Hematopoietic multipotent progenitor cell (in vitro differentiated cells): ENCODE results near the gene GALNT5. TPM values are rescaled to one million over a fixed set of nuclear protein-coding genes. Genes with fewer than 3 reads are reported as not detected.

ENCODE experiments used
- DNase-seq, 3 donors: peaks; one replicate each; pipeline ENCODE4 v3.0.0-alpha.2; 2011 to 2015; ENCODE audit warnings: low read depth in 2 of 3, low spot score in 2 of 3
- total RNA-seq: library from RNA; depleted of rRNA; stranded (reverse); fragments of >200 nt; gene quantifications from one replicate; pipeline ENCODE4 v1.2.3, GENCODE V29; 2012

The GALNT5 gene
- total RNA-seq, 1 donor = 0.27 TPM

DNA sequence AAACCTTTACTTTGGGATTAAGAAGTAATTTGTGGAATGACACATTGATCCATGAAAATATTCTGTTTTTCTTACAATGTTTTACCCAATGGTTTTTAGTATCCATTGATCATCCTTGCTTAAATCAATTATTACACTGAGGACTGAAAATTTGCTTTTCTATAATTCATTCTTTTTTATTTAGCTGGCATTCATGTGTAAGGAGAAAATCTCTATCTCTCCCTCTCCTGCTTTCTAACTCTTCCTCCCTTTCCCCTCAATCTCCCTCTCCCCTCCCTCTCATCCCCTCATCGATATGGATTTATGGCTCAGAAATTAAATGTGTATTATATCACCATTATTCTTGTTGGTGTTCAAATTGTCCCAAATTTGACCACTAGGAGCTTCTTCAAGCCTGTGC, 29.7 kb downstream of the GALNT5 start:
- no peak for DNase-seq

DNA sequence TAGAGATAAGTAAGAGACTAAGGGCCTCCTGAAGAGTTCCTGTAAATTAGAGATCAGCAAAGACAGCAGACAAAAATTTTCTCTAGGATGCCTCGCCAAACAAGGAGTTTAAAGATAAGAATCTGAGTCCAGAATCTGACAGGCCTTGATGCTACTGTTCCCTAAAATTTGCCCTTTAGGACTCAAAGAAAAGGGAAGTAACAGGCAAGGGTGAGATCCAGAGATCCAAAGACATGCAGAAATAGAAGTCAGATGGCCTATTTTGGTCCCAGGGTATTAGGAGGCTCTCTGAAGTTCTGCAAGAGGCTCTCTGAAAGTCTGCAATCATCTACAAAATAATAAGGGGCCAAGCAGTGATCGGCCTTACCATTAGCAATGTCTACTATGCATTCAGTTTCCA, 33.0 kb downstream of the GALNT5 start:
- no peak for DNase-seq

DNA sequence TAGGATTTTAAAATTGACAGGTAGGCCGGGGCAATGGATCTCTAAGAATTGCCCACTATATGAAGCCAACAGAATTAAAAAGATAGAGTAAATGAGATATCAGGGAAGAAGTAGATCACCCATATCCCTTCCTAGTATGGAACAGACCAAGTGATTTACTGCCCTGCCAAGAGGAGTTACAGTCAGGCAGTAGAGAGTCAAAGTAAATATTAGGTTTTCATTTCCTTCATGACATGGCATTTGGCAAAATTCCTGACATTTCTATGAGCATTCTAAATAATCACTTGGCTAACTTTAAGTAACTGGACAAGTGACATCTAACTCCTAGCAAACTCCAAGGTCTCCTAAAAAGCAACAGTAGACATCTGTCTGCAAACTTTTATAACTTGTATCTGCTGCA, 33.5 kb downstream of the GALNT5 start:
- DNase-seq = no peak

DNA sequence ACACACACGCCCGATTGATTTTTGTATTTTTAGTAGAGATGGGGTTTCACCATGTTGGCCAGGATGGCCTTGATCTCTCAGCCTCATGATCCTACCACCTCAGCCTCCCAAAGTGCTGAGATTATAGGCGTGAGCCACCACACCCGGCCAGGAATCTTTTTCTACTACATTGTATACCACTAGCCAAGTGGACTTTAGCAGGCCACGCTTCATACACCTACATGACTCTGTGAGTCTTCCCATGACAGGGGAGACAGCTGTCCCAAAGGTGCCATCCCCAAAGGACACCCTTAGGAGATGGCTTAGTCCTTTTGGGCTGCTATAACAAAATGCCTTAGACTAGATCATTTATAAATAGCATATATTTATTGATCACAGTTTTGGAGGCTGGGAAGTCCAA, 35.3 kb downstream of the GALNT5 start:
- DNase-seq = no peak

DNA sequence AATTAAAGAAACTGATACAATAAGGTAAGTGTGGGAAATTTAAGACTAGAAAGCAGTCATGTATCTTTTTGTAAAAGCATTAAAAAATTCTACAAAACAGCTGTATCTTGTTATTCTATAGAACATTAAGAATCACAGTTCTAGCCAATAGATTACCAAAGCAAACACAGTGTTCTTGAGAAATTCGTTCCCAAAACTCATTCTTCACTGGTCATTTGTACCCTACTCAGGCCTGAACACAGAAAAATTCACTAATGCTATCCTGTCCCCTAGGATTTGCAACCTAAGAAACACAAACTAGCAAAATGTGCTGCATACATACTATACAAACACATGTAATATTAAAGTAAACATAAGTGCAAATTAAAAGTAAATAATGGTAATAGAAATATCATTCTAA, 39.0 kb downstream of the GALNT5 start:
- no peak for DNase-seq

DNA sequence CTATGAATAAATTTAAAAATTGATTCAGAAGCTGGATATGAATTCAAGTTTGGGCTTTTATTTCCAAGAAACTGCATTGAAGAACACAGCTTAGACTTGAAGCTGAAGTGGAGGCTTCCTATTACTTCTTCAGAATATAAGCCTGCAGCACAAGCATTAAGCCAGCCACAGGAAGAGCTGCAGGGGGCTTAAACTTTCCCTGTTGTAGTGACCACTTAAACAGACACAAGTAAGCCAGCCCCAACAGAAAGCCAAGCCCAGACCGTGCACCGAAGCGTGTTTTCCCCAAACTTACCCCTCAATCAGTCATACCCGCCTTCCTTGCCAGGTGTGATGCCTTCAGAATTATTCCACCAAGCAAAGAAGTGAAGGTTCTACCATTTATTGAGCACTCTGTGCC, 39.5 kb downstream of the GALNT5 start:
- DNase-seq = no peak

DNA sequence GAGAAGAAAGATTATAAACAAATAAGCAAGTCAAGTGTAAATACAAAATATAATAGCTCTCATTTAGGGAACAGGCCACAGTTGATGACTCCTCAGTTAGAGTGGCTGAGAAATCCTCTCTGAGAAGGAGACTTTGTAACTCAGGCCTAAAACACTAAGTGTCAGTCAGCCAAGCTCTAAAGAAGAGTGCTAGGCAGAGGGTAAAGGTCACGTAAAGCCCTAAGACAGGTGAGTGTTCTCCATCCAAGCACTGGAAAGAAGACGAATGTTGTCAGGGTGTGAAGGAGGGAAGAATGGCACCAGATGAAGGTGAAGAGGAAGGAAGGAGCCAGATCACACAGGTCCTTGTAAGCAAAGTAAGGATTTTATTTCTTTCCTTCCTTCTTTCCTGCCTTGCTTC, 43.8 kb downstream of the GALNT5 start:
- no peak for DNase-seq

DNA sequence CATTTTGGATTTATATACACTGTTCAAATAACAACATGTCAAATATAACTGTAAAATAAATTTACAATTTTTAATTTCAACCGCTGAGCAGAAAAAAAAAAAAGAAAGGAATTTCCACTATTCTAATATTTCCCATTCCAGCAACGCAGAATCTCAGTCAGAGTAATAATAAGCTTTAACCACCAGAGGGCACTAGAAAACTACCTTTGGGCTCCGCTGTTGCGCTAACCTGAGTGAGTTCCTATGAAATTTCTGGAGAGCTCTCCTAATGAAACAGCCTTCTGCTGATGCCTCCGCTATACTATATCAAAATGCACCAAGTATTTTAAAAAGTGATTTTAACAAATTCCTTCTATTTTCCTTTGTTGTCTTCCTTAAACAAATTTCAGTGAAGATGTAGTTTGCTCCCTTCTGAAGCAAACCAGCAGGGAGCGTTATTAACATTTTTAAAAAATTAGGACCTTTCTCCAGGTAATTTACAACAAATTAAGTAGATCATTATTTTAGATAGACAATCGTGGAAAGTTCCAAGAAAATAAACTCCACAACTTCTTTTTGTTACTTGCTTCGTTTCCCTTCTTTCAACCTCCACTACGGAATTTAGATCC, 45.1 kb downstream of the GALNT5 start:
- peak; percentile 25 to 75 (median 40) for DNase-seq

DNA sequence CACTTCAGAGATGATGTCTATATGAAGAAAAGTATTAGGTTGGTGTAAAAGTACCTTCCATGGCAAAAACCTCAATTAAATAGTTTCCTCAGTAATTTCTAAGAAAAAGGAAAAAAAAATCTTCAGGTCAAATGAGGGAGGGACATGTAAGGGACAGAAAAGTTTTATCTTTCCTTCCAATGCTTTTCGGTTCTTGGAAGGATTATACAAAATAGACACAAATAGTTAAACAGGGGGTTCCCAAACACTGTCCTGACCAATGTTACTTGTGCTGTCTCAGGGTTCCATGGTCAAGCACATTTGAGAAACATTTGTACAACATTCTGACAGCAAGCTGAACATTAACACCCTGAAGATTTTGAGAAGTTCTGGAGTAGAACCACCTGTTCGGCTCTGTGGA, 46.1 kb downstream of the GALNT5 start:
- DNase-seq = no peak

DNA sequence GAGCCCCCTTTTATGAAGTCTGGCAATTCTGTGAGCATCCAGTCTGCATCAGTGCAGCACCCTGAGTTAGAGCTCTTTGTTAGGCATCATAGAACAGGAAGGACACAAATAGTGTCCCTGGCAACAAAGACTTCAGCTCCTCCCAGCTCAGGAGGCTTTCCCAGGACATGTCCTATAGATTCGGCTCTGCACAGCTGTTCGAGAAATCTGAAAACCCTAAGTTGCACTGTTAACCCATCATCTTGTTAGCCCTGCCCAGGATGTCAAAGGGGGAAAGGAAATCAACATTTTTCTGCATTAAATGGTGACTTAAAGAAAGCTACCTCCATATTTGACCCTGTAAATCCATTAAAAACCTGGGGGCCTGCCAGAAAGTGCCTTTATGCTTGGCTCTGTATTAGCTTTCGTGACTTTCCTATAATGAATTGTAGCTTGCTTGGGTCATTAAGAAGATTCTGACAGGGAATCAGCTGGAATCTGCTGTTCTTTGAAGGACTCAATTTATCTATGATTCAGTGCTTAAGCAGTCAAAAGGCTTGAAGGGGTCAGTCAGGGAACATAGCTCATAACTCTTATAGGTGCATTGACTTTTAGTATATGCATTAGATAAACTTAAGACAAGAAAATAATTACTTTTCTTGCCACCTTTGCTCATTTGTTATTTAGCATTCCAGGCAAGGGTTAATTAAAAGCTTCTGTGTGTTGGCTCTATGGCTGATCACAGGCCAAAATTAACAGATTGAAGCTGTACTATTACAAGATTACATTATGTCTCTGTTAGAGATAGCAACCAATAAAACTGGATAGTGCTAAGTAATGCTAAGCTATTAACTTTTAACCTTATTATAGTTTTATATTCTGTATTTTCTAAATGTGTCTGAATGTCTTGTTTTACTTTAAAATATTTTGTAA, 47.6 kb downstream of the GALNT5 start:
- DNase-seq = no peak

DNA sequence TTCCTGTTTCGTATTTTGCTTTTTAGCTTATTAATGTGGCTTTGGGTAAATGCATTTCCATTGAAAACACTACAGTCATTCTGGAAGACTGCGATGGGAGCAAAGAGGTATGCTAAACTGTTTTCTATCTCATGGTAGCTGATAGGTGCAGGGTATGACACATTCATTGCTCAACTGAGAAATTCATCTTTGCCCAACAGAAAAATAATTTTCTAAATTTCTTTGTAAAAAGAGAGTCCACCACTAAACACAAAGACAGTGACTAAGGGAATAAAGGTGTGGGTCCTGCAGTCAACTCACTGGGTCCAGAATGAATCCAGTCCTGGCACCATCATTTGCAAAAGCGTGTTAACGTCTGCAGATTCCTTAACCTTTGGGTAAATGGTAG, 48.2 kb downstream of the GALNT5 start:
- no peak for DNase-seq

DNA sequence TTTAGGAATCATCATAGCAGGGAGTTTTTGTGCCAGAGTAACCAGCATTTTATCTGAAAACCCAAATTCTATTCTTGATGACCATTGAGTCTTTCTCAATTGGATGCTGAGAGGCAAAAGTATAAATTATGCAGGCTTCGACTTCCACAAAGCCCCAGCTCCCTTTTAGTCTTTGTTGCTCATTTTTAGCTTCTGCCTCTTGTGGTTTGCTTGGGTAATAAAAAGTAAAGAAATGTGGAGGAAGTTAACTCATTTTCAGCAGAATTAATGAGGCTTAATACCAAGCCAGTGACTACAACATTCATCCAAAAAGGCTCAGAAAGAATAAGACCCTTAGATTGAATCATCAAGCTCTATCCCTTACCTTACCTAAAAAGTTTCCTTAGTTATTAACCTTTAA, 49.5 kb downstream of the GALNT5 start:
- peak in 2 of 3 donors; percentile 16 to 63 for DNase-seq

DNA sequence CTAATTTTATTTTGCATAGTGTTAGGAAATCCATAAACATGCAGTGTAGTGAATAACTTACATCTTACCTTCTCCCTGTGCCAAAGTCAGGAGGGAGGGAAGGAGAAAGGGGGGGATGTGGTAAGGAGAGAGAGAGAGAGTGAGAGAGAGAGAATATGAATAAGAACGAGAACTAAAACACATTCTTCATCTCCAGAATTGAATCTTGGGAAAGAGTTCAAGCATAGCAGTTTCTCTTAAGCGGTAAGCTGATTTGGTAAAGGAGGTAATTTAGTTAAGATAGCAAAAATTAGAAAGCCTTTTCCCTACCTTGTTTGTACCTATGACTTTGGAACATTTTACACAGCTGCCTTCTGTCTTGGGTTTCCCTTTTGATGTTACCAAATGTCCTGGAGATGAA, 52.4 kb downstream of the GALNT5 start:
- no peak for DNase-seq

DNA sequence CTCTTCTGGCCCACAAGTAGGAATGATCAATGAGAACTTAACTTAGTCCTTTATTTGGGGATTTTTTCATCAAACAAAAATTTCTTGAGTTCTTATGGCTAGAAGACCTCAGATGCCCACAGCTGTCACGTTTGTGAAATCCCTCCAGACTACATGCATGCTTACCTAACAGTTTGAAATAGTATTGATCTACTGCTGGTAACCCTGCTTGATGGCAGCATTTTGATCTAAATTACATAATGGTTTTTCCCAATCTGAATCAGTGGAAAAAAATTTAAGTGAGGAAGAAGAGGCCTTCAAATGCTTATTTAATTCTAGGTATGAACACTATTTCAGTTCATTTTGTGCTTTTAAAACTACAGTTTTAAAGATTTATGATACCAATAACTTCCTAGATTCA, 54.2 kb downstream of the GALNT5 start:
- no peak for DNase-seq

DNA sequence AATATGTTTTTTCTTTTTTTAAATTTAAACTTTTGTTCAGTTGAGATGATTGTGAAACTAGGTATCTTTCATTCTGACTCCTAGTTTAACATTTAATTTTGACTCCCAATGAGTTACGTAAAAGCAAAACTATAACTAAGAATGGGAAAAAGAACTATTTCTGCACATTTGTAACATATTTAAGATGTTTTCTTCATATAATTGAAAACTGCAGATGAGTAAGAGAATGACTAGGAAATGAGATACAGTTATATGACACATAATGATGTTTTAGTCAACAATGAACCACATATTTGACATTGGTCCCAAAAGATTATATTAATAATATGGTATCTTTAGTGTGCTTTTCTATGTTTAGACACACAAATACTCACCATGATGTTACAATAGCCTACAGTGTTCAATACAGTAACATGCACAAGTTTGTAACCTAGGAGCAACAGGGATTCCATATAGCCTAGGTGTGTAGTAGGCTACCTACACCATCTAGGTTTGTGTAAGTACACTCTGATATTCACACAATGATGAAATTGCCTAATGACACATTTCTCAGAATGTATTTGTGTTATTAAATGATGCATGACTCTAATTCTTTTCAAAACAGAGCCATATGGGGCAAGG, 55.5 kb downstream of the GALNT5 start:
- no peak for DNase-seq

DNA sequence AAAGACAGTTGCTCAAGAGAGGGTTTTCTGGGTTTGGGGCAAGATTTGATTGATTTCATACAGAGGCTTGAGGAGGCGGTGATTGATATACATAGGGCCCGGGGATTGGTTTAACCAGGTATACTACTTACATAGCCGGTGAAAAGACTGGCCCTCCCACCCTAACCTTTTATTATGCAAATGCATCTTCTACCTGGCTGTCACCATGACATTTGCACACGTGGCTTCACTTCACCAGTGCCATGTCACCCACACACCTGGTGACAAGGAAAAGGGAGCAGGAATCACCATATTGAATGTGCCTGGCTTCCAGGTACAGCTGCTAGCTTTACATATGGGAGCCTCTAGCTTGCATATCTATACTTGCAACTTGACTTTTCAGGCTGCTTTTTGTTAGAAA, 58.4 kb downstream of the GALNT5 start:
- DNase-seq = no peak

DNA sequence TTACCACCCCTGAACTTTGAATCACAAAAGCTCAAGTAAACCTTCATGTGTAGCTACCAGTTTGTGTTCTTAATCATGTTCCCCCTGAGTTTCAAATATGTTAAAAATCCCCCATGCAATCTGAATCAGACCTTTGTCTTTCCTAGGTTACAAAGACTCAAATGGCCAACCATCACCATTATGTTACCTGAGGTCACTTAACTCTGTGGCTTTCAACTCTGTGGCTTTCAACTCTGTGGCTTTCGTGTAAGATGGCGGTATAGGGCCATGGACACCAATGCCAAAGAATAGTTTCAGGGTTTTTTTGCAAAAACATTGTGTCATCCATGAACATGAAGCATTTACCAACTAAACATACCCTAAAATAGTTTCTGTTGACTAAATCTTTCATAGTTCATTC, 61.4 kb downstream of the GALNT5 start:
- no peak for DNase-seq

DNA sequence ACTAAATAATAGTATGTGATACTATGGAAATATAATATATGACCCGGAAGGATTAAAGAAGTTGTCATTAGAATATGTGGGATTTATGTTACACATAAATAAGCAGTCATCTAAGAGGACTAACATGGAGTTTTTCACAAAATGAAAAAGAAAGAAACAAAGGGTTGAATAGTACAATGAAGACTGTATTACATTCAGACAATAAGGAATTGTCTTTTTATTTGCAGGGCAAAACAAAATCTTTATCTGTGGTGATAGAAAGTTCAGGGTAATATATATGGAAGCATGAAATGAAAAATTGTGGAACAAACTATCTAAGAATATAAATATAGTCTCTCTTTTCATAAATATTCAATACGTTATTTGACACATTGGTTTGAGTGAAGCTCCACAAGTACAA, 62.3 kb downstream of the GALNT5 start:
- DNase-seq = no peak

DNA sequence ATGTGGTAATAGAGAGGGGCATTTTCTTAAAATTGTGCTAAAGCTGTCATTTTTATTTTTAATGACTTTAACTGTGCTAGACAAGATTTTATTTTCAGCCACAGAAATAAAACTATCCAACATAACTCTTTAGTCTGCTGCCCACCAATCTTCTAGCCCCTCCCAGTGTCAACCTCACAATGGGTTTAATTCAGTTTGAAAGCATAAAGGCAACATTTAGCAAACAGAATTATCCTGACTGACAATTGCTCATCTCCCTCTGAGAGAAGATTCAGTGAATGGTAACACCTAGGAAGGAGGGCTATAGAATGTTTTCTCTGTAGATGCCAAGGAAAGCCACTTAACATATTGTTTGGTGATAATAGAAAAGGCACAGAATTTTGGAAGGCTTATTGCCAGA, 62.9 kb downstream of the GALNT5 start:
- no peak for DNase-seq

DNA sequence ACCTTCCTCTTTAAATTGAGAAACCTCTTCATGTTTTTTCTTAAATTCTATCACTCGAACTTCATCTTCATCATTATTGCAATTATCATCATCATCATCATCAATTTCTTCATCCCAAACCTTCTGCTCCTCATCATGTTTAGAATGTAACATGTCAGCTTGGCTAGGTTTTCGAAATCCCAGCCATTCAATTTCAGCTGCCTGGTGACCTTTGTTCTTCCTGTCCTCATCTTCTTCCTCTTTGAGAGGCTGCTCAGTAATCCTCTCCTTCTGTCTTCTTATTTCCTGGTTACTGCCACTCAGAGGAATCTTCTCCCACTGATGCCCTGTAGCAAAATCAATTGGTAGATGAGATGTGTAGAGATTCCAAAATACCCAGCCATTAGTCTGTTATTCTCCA, 64.0 kb downstream of the GALNT5 start:
- DNase-seq = no peak

DNA sequence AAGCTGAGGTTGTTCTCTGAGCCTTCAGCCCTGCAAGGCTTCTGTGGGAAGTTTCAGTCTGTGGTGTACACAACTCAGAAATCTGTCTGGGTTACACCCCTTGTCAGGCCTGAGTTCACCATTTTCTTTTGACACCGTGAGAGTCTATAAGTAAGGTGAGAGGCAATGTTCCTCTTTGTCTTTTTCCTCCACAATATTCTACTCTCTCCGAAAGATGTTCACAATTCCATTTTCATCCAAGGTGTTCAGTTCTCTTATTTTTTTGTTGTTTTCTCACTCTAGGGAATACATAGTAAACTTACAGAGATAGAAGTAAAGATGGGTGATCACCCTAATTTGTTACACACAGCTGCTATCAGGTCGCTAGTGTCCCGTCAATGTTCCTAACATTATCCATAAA, 64.9 kb downstream of the GALNT5 start:
- DNase-seq = no peak

DNA sequence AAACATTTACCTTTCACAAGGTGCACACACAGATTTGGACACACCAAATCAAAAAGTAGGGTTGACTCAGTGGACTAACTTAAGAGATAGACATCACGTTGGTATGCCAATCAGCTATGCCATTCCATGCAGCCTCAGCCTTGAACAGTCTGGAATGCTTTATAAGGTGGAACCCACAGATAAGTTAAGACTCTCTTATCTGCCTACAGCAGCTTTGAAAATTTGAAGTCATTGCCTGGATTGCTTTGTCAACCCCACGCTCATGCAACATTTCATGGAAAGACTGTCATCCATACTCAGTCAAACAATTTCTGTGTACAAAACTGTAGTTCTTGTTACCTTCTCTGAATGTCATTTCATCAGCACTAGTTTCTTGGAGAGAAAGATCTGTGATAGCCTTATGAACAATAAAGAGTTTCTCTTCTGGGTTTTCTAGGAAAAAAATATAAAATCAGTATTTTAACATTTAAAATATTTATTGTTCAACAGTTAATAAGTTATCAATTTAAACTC, 66.9 kb downstream of the GALNT5 start:
- DNase-seq = peak in 2 of 3 donors; percentile 22 to 51
